HCT116 (cell line): ENCODE measurements around the gene ADAMTS5. TPM values are rescaled to one million over a fixed set of nuclear protein-coding genes. Genes with fewer than 3 reads are reported as not detected.

ENCODE experiments used
- ATAC-seq: fragments of 200-7000 bp; cut with Tn5 transposase; 2 replicates; pipeline ENCODE4 v1.9.1; 2020; ENCODE audit warnings: mild to moderate bottlenecking, moderate library complexity
- BruUV-seq: library from RNA; stranded (reverse); fragments of 400-500 nt; replicated peaks from 2 replicates; lab custom pipeline; 2021; lab: Mats Ljungman, UMichigan
- CTCF ChIA-PET: fragments of 300-600 bp; sonication (Branson Sonifier 250); formaldehyde crosslinking; loops from one replicate; lab custom pipeline; 2021; ENCODE audit warnings: antibody characterized with exemption; lab: Charles Lee
- POLR2A ChIA-PET: fragments of 300-600, 350-600 bp; sonication (Branson Sonifier 250); formaldehyde crosslinking; loops from one replicate; lab custom pipeline; 2021; ENCODE audit warnings: antibody characterized with exemption; lab: Charles Lee
- RAD21 ChIA-PET, 2 experiments: fragments of 300-600 bp; sonication (Branson Sonifier 250); formaldehyde crosslinking; loops; one replicate each; lab custom pipeline; 2023; ENCODE audit warnings: low total read pairs in 2 of 2; ENCODE audit not compliant: uncharacterized antibody in 2 of 2, unreplicated experiment in 2 of 2, low non-redundant PET in 1 of 2; lab: Charles Lee
- DNase-seq: peaks from one replicate; pipeline ENCODE4 v3.0.0-alpha.2; 2010; ENCODE audit warnings: low read depth, low spot score
- H2AFZ ChIP-seq: fragments of 200-600 bp; shearing (Covaris generic), sonication (generic); 2 replicates; pipeline ENCODE4 v1.6.1; 2017; ENCODE audit warnings: low read depth, mixed run types, mixed read lengths, antibody characterized with exemption, low read length; ENCODE audit not compliant: poor library complexity, severe bottlenecking
- H3K27ac ChIP-seq: 2 replicates; pipeline ENCODE4 v1.5.1; 2012; ENCODE audit warnings: low read depth, low read length
- H3K27me3 ChIP-seq: fragments of 200-600 bp; sonication (generic); 2 replicates; pipeline ENCODE4 v1.6.1; 2016; ENCODE audit warnings: mixed run types, low read length, mixed read lengths; ENCODE audit not compliant: insufficient read depth
- H3K36me3 ChIP-seq, 2 experiments: fragments of 200-500 bp in 1 of 2; fragments of 200-600 bp in 1 of 2; sonication (Bioruptor generic) in 1 of 2; sonication (generic) in 1 of 2; 2 replicates each; pipeline versions ENCODE4 v1.5.1 to v1.6.1; 2014 to 2016; ENCODE audit warnings: low read length in 2 of 2, inconsistent platforms in 1 of 2, mixed read lengths in 1 of 2, mixed run types in 1 of 2; ENCODE audit not compliant: insufficient read depth in 2 of 2, control insufficient read depth in 1 of 2
- H3K4me1 ChIP-seq, 2 experiments: fragments of 200-600 bp in 1 of 2; sonication (generic) in 1 of 2; 2 replicates each; pipeline versions ENCODE4 v1.5.1 to v1.6.1; 2012 to 2017; ENCODE audit warnings: low read length in 2 of 2, inconsistent platforms in 1 of 2, mild to moderate bottlenecking in 1 of 2, mixed read lengths in 1 of 2, mixed run types in 1 of 2, moderate library complexity in 1 of 2; ENCODE audit not compliant: insufficient read depth in 2 of 2, control insufficient read depth in 1 of 2
- H3K4me2 ChIP-seq: fragments of 200-600 bp; sonication (generic); 2 replicates; pipeline ENCODE4 v1.6.1; 2017; ENCODE audit warnings: mixed run types, low read length, mixed read lengths
- H3K4me3 ChIP-seq, 2 experiments: fragments of 200-600 bp in 1 of 2; sonication (generic) in 1 of 2; replicated peaks in 1 of 2; 2 replicates each; pipeline ENCODE4 v1.5.1; 2011 to 2016; ENCODE audit warnings: low read length in 2 of 2, control low read depth in 1 of 2, low read depth in 1 of 2, mild to moderate bottlenecking in 1 of 2, mixed read lengths in 1 of 2, mixed run types in 1 of 2
- H3K79me2 ChIP-seq: fragments of 200-600 bp; sonication (generic); 2 replicates; pipeline ENCODE4 v1.6.1; 2017; ENCODE audit warnings: mild to moderate bottlenecking, mixed run types, low read length, moderate library complexity, mixed read lengths; ENCODE audit not compliant: insufficient read depth
- H3K9ac ChIP-seq: fragments of 200-600 bp; sonication (generic); 2 replicates; pipeline ENCODE4 v1.6.1; 2016; ENCODE audit warnings: low read length, mixed read lengths
- H3K9me2 ChIP-seq: fragments of 200-600 bp; sonication (generic), shearing (Covaris generic); 2 replicates; pipeline ENCODE4 v1.6.1; 2017; ENCODE audit warnings: mixed run types, mild to moderate bottlenecking, moderate library complexity; ENCODE audit not compliant: insufficient read depth
- H3K9me3 ChIP-seq, 2 experiments: fragments of 200-500 bp in 1 of 2; fragments of 200-600 bp in 1 of 2; sonication (Bioruptor generic) in 1 of 2; sonication (generic) in 1 of 2; 2 replicates each; pipeline ENCODE4 v1.6.1; 2014 to 2017; ENCODE audit warnings: low read length in 2 of 2, mixed read lengths in 2 of 2, inconsistent platforms in 1 of 2, low read depth in 1 of 2, mild to moderate bottlenecking in 1 of 2, mixed run types in 1 of 2, moderate library complexity in 1 of 2; ENCODE audit not compliant: control insufficient read depth in 1 of 2, insufficient read depth in 1 of 2
- H4K20me1 ChIP-seq: fragments of 200-600 bp; sonication (generic), shearing (Covaris generic); 2 replicates; pipeline ENCODE4 v1.6.1; 2017; ENCODE audit warnings: mixed run types, mild to moderate bottlenecking, moderate library complexity; ENCODE audit not compliant: insufficient read depth
- CBX3 ChIP-seq: IDR thresholded peaks from 2 replicates; pipeline ENCODE4 v1.6.1; 2012; ENCODE audit warnings: low read depth
- CEBPB ChIP-seq: IDR thresholded peaks from 2 replicates; pipeline ENCODE4 v1.6.1; 2012; ENCODE audit warnings: low read depth
- CTCF ChIP-seq, 3 experiments: fragments of 200-600 bp in 1 of 3; sonication (generic) in 1 of 3; IDR thresholded peaks in 2 of 3; conservative IDR thresholded peaks in 1 of 3; 2 replicates each; pipeline ENCODE4 v1.5.1; 2012 to 2017; ENCODE audit warnings: low read depth in 2 of 3, low read length in 2 of 3, antibody characterized with exemption in 1 of 3, borderline replicate concordance in 1 of 3, control low read depth in 1 of 3, mild to moderate bottlenecking in 1 of 3, mixed read lengths in 1 of 3, mixed run types in 1 of 3, moderate library complexity in 1 of 3; ENCODE audit not compliant: insufficient read depth in 1 of 3
- EGR1 ChIP-seq: IDR thresholded peaks from 2 replicates; pipeline ENCODE4 v1.6.1; 2012; ENCODE audit warnings: low read depth
- ELF1 ChIP-seq: IDR thresholded peaks from 2 replicates; pipeline ENCODE4 v1.6.1; 2012; ENCODE audit warnings: low read depth, borderline replicate concordance
- EZH2 ChIP-seq: fragments of 200-600 bp; sonication (generic); IDR thresholded peaks from 2 replicates; pipeline ENCODE4 v1.6.1; 2017; ENCODE audit warnings: antibody characterized with exemption, mixed run types
- JUND ChIP-seq: IDR thresholded peaks from 2 replicates; pipeline ENCODE4 v1.6.1; 2012
- MAX ChIP-seq: IDR thresholded peaks from 2 replicates; pipeline ENCODE4 v1.6.1; 2012
- SIN3A ChIP-seq: IDR thresholded peaks from 2 replicates; pipeline ENCODE4 v1.6.1; 2012; ENCODE audit warnings: low read depth
- SP1 ChIP-seq: IDR thresholded peaks from 2 replicates; pipeline ENCODE4 v1.6.1; 2012; ENCODE audit warnings: low read depth
- ZNF274 ChIP-seq: fragments of 200-500 bp; sonication (Bioruptor generic); IDR thresholded peaks from 2 replicates; pipeline ENCODE4 v1.6.1; 2014; ENCODE audit warnings: mild to moderate bottlenecking, low read depth, low read length, inconsistent platforms
- intact Hi-C: fragments of 100-400 bp; cut with micrococcal nuclease; formaldehyde crosslinking; loops from 2 replicates; pipeline ENCODE4 v1.10.0; 2022
- total RNA-seq: library from RNA; stranded (reverse); gene quantifications from one replicate; pipeline ENCODE4 v1.2.1, GENCODE V29; 2021; ENCODE audit not compliant: unreplicated experiment
- TF ChIP-seq, protein P1 (sequence below): IDR thresholded peaks from 2 replicates; pipeline ENCODE4 v1.6.1; 2012

The ADAMTS5 gene
- total RNA-seq, 1 experiment from 2014 or later = 0.02 TPM

DNA sequence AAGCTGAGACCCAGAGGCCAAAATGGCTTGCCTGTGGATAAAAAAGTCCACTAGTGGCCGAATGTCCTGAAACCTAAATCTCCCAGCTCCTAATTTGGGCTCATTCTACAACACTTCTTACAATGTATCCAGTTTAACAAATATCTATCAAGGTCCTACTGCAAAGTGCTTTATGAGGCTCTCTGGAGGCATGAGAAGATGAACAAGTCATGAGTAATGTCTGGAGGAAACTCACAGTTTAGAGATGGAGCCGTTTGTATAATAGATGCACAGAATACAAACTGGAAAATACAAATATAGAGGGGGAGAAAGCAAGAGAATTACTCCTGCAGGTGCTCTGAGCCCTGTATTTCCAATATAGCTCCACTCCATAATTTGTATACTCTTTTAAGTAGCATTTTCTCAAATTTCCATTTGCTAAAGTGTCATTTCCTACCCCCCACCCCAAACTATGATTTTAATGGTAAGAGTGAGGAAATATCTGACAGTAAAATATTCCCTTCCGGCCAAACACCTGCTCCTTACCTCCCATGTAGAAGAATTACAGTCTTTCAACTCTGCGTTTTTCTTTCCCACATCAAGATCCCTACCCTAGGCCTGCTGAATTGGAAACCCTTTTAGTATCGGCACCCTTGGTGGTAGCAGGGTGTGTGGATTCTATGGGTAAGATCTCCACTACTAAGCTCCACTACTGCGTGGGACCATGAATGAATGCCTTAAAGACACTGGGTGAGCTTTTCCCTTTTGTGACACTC, 3.3 kb upstream of the ADAMTS5 start:
- H3K4me2 ChIP-seq = no peak overlapping the region
- no peak for TF ChIP-seq SIN3A
- no peak for TF ChIP-seq JUND
- TF ChIP-seq CTCF (IDR thresholded peaks at IDR 0.05 in 2 of 3, conservative IDR thresholded peaks at IDR 0.05 in 1 of 3; ENCODE audit: borderline replicate concordance in 1 of 3, insufficient read depth in 1 of 3, low read depth in 2 of 3, low read length in 2 of 3) = no peak
- TF ChIP-seq CBX3 = no peak
- TF ChIP-seq SP1 = no peak
- no peak for TF ChIP-seq EZH2
- TF ChIP-seq EGR1 = no peak
- no peak for TF ChIP-seq ELF1
- no peak overlapping the region for H2AFZ ChIP-seq
- H3K4me3 ChIP-seq = no peak overlapping the region
- H3K4me1 ChIP-seq = no peaks in the 10 kb centered on the region
- H3K9me3 ChIP-seq = peaks cover 9 to 39% of the 10 kb centered on the region in 2 experiments; a peak in 2 of 4 replicates
- CTCF ChIA-PET = no interaction called here
- no peaks in the 10 kb centered on the region for H3K27me3 ChIP-seq
- POLR2A ChIA-PET = no interaction called here
- no TSS peak for BruUV-seq
- intact Hi-C loops = no loop called here
- no peaks in the 10 kb centered on the region for H3K79me2 ChIP-seq
- no peaks in the 10 kb centered on the region for H3K9me2 ChIP-seq
- H3K36me3 ChIP-seq = no peaks in the 10 kb centered on the region
- H4K20me1 ChIP-seq = no peaks in the 10 kb centered on the region
- H3K9ac ChIP-seq = no peak overlapping the region
- RAD21 ChIA-PET = no interaction called here
- H3K27ac ChIP-seq = no peak overlapping the region
- DNase-seq (no peak), ATAC-seq (no peak)

DNA sequence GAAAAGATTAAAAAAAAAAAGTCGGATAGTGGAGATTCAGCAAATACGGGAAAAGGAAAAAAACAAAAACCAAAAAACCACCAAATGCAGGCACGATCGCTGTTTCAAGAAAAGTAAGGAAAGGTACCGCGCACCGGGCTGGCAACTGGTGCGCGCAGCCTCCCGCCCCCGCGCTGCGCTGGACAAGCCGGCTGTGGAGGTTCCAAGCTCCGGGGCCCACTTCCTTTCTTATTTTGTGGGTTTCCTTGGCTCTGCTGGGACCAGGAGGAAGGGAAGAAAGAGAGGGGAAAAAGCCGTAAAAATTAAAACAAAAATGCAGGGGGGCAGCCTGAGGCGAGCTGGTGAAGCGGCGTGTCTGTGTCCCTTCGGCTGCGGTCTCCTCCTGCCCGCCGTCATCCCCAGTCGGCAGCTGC, 233 bp downstream of the ADAMTS5 start:
- RAD21 ChIA-PET = no interaction called here
- TF ChIP-seq, protein P1, sequence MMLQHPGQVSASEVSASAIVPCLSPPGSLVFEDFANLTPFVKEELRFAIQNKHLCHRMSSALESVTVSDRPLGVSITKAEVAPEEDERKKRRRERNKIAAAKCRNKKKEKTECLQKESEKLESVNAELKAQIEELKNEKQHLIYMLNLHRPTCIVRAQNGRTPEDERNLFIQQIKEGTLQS = no peak
- TF ChIP-seq ELF1 = no peak
- TF ChIP-seq CTCF (IDR thresholded peaks at IDR 0.05 in 2 of 3, conservative IDR thresholded peaks at IDR 0.05 in 1 of 3; ENCODE audit: borderline replicate concordance in 1 of 3, insufficient read depth in 1 of 3, low read depth in 2 of 3, low read length in 2 of 3) = no peak
- TF ChIP-seq EGR1 = no peak
- no peak for TF ChIP-seq CEBPB
- TF ChIP-seq EZH2 = no peak
- TF ChIP-seq ZNF274 = no peak
- no peak for TF ChIP-seq SP1
- TF ChIP-seq MAX = no peak

More for the DNA sequence above, 233 bp downstream of the ADAMTS5 start:
- POLR2A ChIA-PET = no interaction called here
- peaks cover 17 to 34% of the 10 kb centered on the region in 2 experiments; a peak in 2 of 4 replicates for H3K9me3 ChIP-seq
- H3K4me2 ChIP-seq = no peak overlapping the region
- no peaks in the 10 kb centered on the region for H3K9me2 ChIP-seq
- no peak overlapping the region for H2AFZ ChIP-seq
- no TSS peak for BruUV-seq
- ATAC-seq (no peak), DNase-seq (no peak)
- no peak overlapping the region for H3K4me3 ChIP-seq
- H3K4me1 ChIP-seq = no peaks in the 10 kb centered on the region
- no peaks in the 10 kb centered on the region for H4K20me1 ChIP-seq
- CTCF ChIA-PET = no interaction called here
- intact Hi-C loops = no loop called here
- no peaks in the 10 kb centered on the region for H3K27me3 ChIP-seq
- no peak overlapping the region for H3K27ac ChIP-seq
- no peaks in the 10 kb centered on the region for H3K79me2 ChIP-seq
- H3K36me3 ChIP-seq = no peaks in the 10 kb centered on the region
- H3K9ac ChIP-seq = no peak overlapping the region
